Erythroblast (primary cell): Measurements from ENCODE around the gene KCNMA1.

Source experiments
- GATA1 ChIP-seq: IDR thresholded peaks from 2 replicates; pipeline ENCODE4 v1.6.1; 2011; ENCODE audit warnings: low read depth, mild to moderate bottlenecking, control low read depth, low read length, moderate library complexity
- POLR2A ChIP-seq: IDR thresholded peaks from 2 replicates; pipeline ENCODE4 v1.6.1; 2011; ENCODE audit warnings: mild to moderate bottlenecking, low read length

DNA sequence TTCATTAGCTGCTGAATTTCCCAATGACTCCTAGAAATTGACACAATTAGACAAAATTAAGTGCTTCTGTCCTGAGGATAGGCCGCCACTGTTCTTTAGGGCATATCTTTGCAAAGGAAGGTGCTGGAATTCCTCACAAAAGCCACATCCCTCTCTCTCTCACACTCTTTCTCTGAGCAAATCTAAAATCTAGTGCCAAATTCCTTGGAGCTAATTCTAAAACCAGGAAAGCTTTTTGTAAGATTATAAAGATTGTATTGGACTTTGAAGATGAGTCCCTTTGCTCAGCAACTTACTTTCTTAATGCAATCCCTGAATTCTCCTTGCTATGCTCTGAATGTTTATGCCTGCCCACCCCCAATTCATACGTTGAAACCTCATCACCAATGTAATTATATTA, 288.9 kb downstream of the KCNMA1 start:
- TF ChIP-seq POLR2A (no peak), GATA1 (no peak)
